GM19372 (cell line): Measurements from ENCODE around the gene SLC51A.

ENCODE experiments used
- ATAC-seq: cut with Tn5 transposase; IDR thresholded peaks from one replicate; pipeline ENCODE4 v1.9.1; 2021; ENCODE audit warnings: mild to moderate bottlenecking, low read depth, moderate library complexity; ENCODE audit not compliant: unreplicated experiment

SLC51A gene

GRCh38 chr3:196210673-196211556 lies 5.4 kb upstream of the SLC51A start, which contains the start of gene ZDHHC19:
ZDHHC19 (minus strand) TSS chr3:196211400; CDS start chr3:196211315, 85 bp downstream.
- no peak for ATAC-seq

- ATAC-seq: no peak
Observed at GRCh38 chr3:196214783-196215441, 1.4 kb upstream of the SLC51A start.

GRCh38 chr3:196215493-196216020 lies 777 bp upstream of the SLC51A start:
- no peak for ATAC-seq

GRCh38 chr3:196216681-196217211 lies 412 bp downstream of the SLC51A start:
- ATAC-seq: no peak

- no peak for ATAC-seq
Observed at GRCh38 chr3:196217307-196218154, 1.2 kb downstream of the SLC51A start.

GRCh38 chr3:196218155-196218712 lies 1.9 kb downstream of the SLC51A start:
- ATAC-seq: no peak

- ATAC-seq: no peak
Observed at GRCh38 chr3:196219194-196219969, 3.0 kb downstream of the SLC51A start.

- no peak for ATAC-seq
Observed at GRCh38 chr3:196219970-196220311, 3.6 kb downstream of the SLC51A start.

- ATAC-seq: no peak
Observed at GRCh38 chr3:196220587-196220986, 4.3 kb downstream of the SLC51A start.

GRCh38 chr3:196220991-196221390 lies 4.7 kb downstream of the SLC51A start:
- ATAC-seq: no peak

GRCh38 chr3:196222876-196223595 lies 6.7 kb downstream of the SLC51A start:
- no peak for ATAC-seq

GRCh38 chr3:196225086-196225485 lies 8.8 kb downstream of the SLC51A start:
- ATAC-seq: no peak

GRCh38 chr3:196225763-196226364 lies 9.5 kb downstream of the SLC51A start:
- ATAC-seq: no peak

- no peak for ATAC-seq
Observed at GRCh38 chr3:196227121-196227561, 10.8 kb downstream of the SLC51A start.

GRCh38 chr3:196227629-196228493 lies 11.5 kb downstream of the SLC51A start:
- ATAC-seq: no peak

GRCh38 chr3:196232154-196232881 lies 16.0 kb downstream of the SLC51A start:
- no peak for ATAC-seq

- ATAC-seq: no peak
Observed at GRCh38 chr3:196232882-196233251, 16.5 kb downstream of the SLC51A start.
